Measurements from ENCODE around the gene ECT2L. TPM values are rescaled to one million over a fixed set of nuclear protein-coding genes. Genes with fewer than 3 reads are reported as not detected.

The ECT2L gene
- total and polyA plus RNA-seq, 2 of the 4 experiments (the other 2 are of a cell fraction): not detected

DNA sequence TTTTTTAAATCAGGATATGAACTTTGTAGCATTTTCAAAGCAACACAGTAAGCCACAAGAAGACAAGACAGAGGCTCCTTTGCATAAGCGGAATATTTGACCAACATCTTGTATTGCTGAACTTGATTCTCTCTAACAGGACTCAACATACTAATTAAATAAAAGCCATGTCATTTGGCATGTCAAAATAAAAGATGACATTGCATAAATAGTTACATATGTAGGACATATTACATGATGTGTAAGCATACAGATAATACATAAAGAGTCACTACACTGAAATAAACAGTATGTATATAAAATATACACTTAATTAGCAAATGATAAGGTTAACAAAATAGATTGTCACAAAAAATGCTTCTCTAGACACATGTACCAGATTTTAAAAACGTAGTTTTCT, 129.9 kb downstream of the ECT2L start:
- H2AFZ ChIP-seq (replicated peaks; ENCODE audit: low read length, poor library complexity): no peak overlapping the region
- no peak overlapping the region for H3K18ac ChIP-seq (ENCODE audit: low read depth, low read length)
- ChIA-PET CTCF (no interaction called here), POLR2A (ENCODE audit: unreplicated experiment) (no interaction called here)
- H3K9ac ChIP-seq (ENCODE audit: low read depth, low read length): no peak overlapping the region
- no peak overlapping the region for H2AK9ac ChIP-seq (replicated peaks; ENCODE audit: low read depth, low read length, poor library complexity)
- H2BK15ac ChIP-seq (ENCODE audit: low read depth, low read length): no peak overlapping the region
- peaks cover 2% of the 10 kb centered on the region; the same call in 1 of the 2 replicates for H3K36me3 ChIP-seq (ENCODE audit: control insufficient read depth, insufficient read depth, low read length)
- no peak overlapping the region for H3K14ac ChIP-seq (replicated peaks; ENCODE audit: low read depth, low read length)
- H3K23ac ChIP-seq (ENCODE audit: low read depth, low read length): no peak overlapping the region
- H4K5ac ChIP-seq (ENCODE audit: low read depth, low read length): no peak overlapping the region
- ATAC-seq (ENCODE audit: low read depth) (no peak), DNase-seq (no peak)
- no TSS peak for BruUV-seq (replicated peaks)
- 100% methylated on average over 1 of the region's 2 CpGs; no CpG with 5 or more reads in 1 of the 2 experiments for WGBS, 2 experiments (ENCODE audit: extremely low coverage in 2 of 2, insufficient read length in 1 of 2)
- dilution Hi-C loops (cut with HindIII; ENCODE audit: low sequenced_read_pairs, unreplicated experiment) (no loop called here), intact Hi-C loops (cut with micrococcal nuclease) (no loop called here), in situ Hi-C loops (cut with MboI; ENCODE audit: low sequenced_read_pairs) (no loop called here)
- no peaks in the 10 kb centered on the region for H3K4me1 ChIP-seq (ENCODE audit: control insufficient read depth, insufficient read depth, low read length)
- H2BK20ac ChIP-seq (ENCODE audit: low read depth, low read length): no peak overlapping the region
- no peak overlapping the region for H3K27ac ChIP-seq (ENCODE audit: insufficient read depth, low read length)
- H3K4me2 ChIP-seq (ENCODE audit: low read depth, low read length): no peak overlapping the region
- no peaks in the 10 kb centered on the region for H3K9me1 ChIP-seq (ENCODE audit: insufficient read depth, low read length)
- no peak overlapping the region for H3K56ac ChIP-seq (ENCODE audit: extremely low read depth, insufficient read depth, low read length)
- H3K9me3 ChIP-seq (ENCODE audit: control insufficient read depth, insufficient read depth, low read length): no peaks in the 10 kb centered on the region
- no peaks in the 10 kb centered on the region for H4K20me1 ChIP-seq (ENCODE audit: insufficient read depth, low read length)
- no peak overlapping the region for H4K91ac ChIP-seq (ENCODE audit: insufficient read depth, low read depth, low read length)
- no peak overlapping the region for H4K8ac ChIP-seq (ENCODE audit: low read depth in 2 of 2, low read length in 2 of 2)
- no peak overlapping the region for H2AK5ac ChIP-seq (ENCODE audit: low read depth, low read length)
- no peaks in the 10 kb centered on the region for H3K27me3 ChIP-seq (ENCODE audit: control insufficient read depth, insufficient read depth, low read length)
- H2BK120ac ChIP-seq (ENCODE audit: low read depth, low read length): no peak overlapping the region
- TF ChIP-seq MAFK (IDR thresholded peaks at IDR 0.05; ENCODE audit: low read depth, low read length) (peak; percentile 56), CEBPB (IDR thresholded peaks at IDR 0.05; ENCODE audit: low read depth, low read length) (no peak)
- no peak overlapping the region for H3K4me3 ChIP-seq (ENCODE audit: insufficient read depth, low read depth, low read length)
- H2BK5ac ChIP-seq (ENCODE audit: low read depth, low read length, poor library complexity, severe bottlenecking): no peak overlapping the region
- no peaks in the 10 kb centered on the region; a peak in 1 of 4 replicates for H3K79me1 ChIP-seq (ENCODE audit: low read depth in 1 of 2, low read length in 2 of 2)
- no peak overlapping the region for H3K4ac ChIP-seq (ENCODE audit: low read depth, low read length)
